ENCODE measurements around the gene ATP4B.

The ATP4B gene

DNA sequence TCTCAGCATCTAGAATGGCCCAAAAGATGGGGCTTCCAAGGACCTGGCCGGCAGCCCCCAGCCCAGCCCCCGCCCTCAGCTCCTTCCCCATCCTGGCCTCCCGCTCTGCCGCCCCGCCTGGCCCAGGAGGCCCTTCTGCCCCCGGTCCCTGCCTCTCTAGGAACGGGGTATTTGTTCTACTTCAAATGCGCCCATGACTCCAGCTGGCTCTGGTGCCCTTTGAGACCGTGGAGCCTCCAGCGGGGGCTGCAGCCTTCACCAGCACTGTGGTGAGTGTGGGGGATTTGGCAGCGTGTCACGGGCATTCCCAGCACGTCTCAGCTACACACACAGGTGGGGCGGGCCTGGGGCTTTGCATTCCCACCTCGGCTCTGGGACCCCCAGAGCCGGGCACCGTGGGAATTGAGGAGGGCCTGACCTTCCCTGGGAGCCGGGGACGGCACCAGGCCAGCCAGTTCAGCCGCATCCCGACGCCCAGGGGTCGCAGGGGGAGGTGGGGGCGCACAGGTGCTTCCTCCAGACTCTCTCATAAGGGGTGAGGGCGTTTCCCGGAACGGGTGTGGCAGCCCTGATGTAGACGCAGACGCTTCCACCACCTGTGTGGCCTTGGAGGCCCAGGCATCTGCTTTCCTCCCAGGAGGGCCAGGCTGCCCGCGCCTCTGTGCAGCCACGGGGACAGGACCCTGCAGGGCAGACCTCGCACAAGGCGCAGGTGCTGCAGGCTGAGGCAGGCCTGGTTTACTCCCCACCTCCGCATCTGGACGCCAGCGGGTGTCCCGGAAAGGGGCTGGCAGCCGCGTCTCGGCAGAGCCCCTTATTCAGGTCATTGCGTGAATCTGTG lies 947 bp downstream of the ATP4B start:
- in situ Hi-C loops (cut with MboI; ENCODE audit: low sequenced_read_pairs): no loop called here

- in situ Hi-C loops (cut with MboI; ENCODE audit: low sequenced_read_pairs): no loop called here
These were observed 1.9 kb downstream of the ATP4B start for GRCh38 chr13:113656003-113656588.

DNA sequence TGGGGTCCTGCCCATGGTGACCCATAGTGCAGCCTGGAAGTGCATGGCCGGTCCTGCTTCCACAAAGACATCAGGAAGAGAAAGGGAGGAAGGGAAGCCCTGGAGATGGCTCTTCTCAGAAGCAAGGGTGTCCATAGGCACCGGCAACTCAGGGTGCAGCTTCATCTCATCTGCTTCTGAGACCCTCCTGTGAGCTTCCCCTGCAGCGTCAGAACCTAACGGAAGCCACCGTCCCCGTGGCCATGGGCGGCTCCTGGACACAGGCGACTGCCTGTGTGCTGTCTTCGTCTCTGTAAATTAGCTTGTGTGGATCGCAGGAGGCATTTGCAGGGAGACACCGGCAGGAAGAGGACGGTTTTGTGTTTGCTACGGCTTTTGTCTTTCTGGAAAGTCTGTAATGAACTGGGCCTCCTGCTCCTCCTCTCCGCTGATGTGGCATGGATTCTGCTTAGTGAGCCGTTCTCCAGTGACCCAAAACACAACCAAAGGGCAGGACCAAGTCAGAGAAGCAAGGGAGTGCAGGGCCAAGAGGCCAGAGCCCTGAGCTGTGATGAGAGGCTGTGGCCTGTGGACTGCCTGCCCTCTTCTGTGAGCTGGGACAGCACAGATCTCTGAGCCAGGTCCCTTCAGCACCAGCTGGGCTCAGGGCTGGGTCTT lies 2.5 kb downstream of the ATP4B start:
- in situ Hi-C loops (cut with MboI; ENCODE audit: low sequenced_read_pairs): no loop called here

GRCh38 chr13:113654591-113655345 lies 3.2 kb downstream of the ATP4B start:
- in situ Hi-C loops (cut with MboI; ENCODE audit: low sequenced_read_pairs): no loop called here

DNA sequence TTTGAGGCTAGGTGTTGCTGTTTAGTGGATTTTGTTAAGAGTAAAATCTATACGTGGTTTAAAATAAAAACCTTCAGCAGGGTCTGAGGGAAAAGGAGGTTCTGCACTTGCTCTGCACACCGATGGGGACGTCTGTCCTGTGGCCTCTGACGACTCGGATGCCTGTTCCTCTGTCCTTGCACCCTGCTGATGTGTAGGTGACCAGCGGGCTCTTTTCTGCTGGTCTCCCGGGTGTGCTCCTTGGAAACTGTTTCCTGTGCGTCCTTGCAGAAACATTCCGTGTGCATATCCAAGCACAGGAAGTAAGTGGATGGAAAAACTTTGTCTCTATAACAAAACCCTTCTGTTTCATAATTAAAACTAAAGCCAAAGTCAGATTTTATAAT lies 3.8 kb downstream of the ATP4B start:
- in situ Hi-C loops (cut with MboI; ENCODE audit: low sequenced_read_pairs): no loop called here

GRCh38 chr13:113653264-113654174 lies 4.5 kb downstream of the ATP4B start:
- in situ Hi-C loops (cut with MboI; ENCODE audit: low sequenced_read_pairs): no loop called here

- in situ Hi-C loops (cut with MboI; ENCODE audit: low sequenced_read_pairs): no loop called here
These were observed 5.4 kb downstream of the ATP4B start for GRCh38 chr13:113652404-113653263.

DNA sequence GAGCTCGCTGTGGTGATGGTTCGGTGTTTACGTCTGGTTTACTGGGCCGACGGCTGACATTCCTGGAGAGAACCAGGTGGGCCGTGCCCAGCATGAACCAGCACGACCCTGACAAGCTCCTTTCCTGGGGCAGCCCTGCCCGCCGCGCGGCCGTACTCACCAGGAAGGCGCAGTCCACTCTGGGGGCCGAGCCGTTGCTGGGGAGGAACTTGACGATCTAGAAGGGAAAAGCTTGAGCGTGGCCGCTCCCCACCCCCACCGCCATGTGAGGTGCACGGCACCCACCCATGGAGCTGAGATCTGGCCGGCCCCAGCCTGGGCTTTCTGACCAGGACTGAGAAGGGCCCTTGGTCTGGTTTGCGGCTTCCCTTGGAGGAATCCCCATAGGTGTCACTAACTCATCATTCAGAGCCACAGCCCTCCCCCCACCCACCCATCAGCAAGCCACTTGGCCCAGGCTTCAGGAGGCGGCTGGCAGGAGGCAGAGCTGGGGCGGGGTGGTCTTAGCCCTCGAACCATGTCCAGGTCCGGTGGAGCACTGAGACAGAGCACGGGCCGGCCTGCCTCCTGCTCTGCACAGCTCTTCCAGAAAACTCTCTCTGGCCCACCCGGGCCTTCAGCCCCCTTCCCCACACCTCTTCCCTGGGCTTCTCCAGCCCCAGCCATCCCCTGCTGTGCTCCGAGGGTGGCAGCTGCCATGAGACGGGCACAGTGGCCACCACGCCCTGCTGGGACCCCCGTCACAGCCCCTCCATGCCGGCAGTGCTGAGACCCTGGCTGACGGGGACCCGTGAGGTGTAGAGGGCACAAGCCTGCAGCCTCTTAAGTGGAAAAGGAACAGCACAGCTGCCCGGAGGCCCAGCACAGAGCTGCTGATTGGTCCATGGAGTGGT lies 6.2 kb downstream of the ATP4B start:
- in situ Hi-C loops (cut with MboI; ENCODE audit: low sequenced_read_pairs): no loop called here

GRCh38 chr13:113650731-113651148 lies 7.3 kb downstream of the ATP4B start:
- in situ Hi-C loops (cut with MboI; ENCODE audit: low sequenced_read_pairs): no loop called here

DNA sequence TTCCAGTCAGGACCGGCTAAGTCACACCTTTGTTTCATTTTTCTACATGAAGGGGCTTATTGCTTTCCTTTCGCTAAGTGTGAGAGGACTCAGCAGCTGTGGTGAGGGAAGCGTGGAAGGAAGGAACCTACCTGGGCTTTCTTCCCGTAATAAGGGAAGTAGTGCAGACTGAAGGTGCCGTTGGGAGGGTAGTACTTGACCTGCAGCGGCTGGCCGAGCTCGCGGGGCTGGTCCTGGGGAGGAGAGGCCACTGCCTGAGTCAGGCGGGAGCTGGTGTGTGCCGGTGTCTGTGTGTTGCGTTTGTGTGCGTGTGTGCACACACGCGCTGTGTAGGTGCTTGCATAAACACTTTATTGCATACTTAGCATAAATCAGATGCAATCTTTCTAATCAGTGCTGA lies 7.7 kb downstream of the ATP4B start:
- in situ Hi-C loops (cut with MboI; ENCODE audit: low sequenced_read_pairs): no loop called here

- in situ Hi-C loops (cut with MboI; ENCODE audit: low sequenced_read_pairs): no loop called here
These were observed 8.8 kb downstream of the ATP4B start for GRCh38 chr13:113649212-113649611.

DNA sequence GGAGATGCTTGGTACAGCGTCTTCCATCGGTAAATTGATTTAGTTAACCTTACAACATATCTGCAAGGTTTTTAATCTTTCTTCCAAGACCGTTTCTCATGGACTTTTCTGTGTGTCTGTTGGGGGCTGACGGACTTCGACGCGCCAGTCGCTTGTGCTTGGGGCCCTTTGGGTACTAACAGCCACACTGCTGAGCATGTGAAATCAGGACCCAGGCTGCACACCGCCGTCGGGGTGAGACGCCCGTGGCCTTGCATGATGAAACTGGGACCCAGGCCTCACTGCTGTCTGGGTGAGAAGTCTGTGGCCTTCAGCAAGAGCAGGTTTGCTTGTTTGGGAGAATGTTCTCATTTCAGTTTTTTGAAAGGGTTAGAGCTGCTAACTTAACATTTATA lies 9.8 kb downstream of the ATP4B start:
- in situ Hi-C loops (cut with MboI; ENCODE audit: low sequenced_read_pairs): no loop called here

DNA sequence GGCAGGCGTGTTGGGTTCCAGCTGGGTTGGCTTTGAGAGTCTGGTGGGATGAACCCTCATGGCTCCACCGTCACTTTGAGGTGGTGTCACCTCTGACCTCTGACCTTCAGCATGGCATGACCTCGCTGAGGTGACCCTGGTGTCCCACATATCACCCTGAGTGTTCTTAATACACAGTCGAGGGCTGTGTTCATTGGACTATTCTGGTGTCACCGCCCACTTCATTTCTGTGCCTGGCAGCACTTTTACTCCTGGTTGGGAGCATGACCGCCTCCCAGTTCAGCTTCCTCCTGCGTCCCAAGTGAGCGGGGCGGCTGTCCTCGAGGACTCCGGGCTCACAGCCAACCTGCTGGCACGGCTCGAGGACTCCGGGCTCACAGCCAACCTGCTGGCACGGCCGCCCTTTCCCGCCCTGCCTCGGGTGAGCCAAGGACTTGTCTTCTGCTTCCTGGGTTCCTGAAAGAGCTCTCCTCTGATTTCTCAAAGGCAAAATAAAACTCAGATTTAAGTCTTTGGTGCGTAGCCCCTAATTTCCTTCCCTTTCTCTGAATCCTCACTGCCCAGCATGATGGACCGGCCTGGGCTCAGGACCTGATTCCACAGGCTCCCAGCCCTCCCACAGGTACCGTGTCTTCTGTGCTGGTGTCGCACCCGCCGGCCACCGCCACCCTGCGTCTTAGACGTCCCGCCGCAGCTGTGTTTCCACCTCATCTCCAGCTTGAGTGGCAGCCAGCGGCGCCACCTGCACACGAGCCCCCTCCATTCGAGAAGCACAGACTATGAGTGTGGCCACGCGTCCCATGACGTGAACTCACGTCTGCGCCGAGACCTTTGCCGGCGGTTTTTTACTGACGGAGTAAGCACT lies 10.4 kb downstream of the ATP4B start:
- in situ Hi-C loops (cut with MboI; ENCODE audit: low sequenced_read_pairs): no loop called here

GRCh38 chr13:113646921-113647340 lies 11.1 kb downstream of the ATP4B start:
- in situ Hi-C loops (cut with MboI; ENCODE audit: low sequenced_read_pairs): no loop called here

GRCh38 chr13:113646376-113646775 lies 11.6 kb downstream of the ATP4B start:
- in situ Hi-C loops (cut with MboI; ENCODE audit: low sequenced_read_pairs): no loop called here

- in situ Hi-C loops (cut with MboI; ENCODE audit: low sequenced_read_pairs): no loop called here
These were observed 12.7 kb downstream of the ATP4B start for GRCh38 chr13:113645329-113645728.

- in situ Hi-C loops (cut with MboI; ENCODE audit: low sequenced_read_pairs): no loop called here
These were observed 13.2 kb downstream of the ATP4B start for GRCh38 chr13:113644800-113645199.

All from HL-60/S4 treated with phorbol 12-myristate 13-acetate at 8.2 ng/mL for 4 days and 3 days (cell line).